HG02973 (cell line): ENCODE results near the gene C1orf210.

ENCODE experiments used
- ATAC-seq: cut with Tn5 transposase; IDR thresholded peaks from one replicate; pipeline ENCODE4 v1.9.1; 2021; ENCODE audit warnings: moderate library complexity; ENCODE audit not compliant: unreplicated experiment

C1orf210 gene

DNA sequence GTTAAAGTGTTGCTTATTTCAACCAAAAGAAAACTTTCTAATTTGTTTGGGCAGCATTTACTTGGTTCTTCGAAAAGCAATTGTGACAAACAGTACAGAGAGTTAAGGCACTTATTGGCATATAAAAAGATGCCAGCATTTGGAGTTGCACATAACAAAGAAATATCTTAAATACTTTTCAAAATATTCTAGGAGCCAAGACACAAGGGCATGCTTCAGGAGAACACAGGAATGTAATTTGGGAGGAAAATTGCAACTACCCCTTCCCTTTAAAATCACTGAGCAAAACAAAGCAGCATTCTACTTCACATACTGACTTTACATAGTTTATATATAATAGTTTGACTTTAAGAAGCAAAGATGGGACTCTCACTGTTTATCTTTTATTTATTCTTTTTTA is 10.8 kb upstream of the C1orf210 start:
- ATAC-seq, result no peak

DNA sequence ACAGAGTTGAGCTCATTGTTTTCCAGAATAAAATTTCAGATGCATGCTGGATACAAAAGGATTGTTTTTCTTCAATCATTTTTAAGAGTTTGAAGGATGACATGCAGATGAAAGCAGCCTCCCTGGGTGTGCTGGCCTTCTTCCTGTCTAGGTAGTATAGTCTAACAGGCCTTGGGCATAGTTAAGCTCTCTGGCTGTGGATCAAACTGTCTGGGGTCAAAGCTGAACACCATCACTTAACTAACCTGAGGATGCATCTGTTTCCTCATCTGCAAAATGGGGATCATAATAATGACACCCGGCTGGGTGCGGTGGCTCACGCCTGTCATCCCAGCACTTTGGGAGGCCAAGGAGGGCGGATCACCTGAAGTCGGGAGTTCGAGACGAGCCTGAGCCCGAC is 9.4 kb upstream of the C1orf210 start:
- ATAC-seq, result no peak

DNA sequence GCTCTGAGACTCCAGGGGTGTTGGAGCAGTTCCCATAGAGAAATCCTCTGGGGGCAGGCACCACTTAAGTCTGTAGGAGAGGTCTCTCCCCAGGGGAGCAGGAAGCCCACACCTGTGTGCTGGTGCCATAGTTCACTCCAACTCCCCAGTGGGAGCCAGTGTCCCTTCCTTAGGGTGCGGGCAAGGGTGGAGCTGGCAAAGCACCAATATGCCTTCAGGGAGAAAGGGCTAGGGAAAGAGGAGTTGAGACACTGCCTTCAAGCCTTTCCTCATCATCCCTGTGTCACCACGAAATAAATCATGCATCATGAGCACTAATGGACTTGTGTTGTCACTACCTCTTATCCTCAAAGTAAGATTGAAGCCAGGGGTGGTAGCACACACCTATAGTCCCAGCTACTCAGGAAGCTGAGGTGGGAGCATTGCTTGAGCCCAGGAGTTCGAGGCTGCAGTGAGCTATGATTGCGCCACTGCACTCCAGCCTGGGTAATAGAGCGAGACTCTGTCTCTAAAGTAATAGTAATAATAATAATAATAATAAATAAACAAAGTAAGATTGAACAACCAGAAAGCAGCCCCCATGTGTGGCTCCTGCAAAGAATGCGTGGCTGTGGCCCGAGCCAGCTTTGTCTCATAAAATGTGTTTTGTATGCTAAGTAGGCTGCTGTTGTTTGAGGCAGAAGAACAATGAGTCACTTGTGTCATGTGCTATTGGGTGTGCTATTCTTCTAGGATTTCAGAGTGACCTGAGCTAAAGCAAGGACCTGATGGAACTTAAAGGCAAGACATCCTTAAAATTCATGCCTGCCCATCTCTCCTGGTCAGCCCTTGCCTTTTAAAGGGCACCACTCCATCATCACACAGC is 8.7 kb upstream of the C1orf210 start:
- no peak for ATAC-seq

DNA sequence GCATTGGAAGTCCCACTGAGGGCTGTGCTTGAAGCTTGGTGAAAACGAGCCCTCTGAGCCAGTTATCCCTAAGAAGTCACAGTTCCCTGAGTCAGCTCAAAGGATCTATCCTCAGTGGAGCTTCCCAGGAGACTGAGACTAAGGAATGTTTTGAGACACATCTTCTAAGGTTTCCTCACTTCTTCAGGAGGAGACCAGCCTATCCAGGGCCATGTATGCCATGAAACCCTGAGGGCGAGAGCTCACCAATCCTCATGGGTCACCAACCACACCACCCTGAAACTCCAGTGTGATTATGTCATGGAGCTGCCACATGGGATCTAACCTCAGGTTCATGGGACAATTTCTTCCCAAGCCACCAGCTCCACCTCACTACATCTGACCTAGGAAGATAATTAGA is 7.8 kb upstream of the C1orf210 start:
- ATAC-seq, result no peak

DNA sequence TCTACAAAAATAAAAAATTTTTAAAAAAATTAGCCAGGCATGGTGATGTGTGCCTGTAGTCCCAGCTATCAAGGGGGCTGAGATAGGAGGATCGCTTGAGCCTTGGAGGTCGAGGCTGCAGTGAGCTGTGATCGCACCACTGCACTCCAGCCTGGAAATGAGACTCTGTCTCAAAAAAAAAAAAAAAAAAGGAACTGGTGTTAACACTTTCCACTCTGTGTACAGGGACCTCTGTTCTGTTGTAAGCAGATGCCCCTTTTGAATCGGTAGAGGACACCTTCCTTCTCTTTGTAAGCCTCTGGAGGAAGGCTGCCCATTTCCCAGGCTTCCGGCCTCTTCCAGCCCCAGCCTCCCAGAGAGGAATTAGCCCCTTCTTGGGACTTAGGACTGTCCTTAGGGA is 7.3 kb upstream of the C1orf210 start:
- no peak for ATAC-seq

DNA sequence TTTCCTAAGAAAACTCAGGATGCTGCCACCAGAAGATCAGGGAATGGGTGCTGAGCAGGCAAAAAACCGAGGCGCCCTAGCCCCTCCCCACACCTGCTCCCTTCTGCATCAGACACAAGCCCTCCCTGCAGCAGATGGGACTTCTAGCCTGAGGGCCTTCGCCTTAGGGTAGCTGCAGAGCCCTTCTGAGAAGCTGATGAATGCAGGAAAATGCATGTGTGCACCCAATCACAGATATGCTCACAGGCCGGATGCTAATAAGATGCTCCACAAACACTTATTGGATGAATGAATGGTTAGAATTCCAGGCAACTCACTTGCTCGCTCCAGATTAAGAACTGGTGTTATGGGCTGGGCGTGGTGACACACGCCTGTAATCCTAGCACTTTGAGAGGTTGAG is 6.8 kb upstream of the C1orf210 start:
- ATAC-seq, result no peak

DNA sequence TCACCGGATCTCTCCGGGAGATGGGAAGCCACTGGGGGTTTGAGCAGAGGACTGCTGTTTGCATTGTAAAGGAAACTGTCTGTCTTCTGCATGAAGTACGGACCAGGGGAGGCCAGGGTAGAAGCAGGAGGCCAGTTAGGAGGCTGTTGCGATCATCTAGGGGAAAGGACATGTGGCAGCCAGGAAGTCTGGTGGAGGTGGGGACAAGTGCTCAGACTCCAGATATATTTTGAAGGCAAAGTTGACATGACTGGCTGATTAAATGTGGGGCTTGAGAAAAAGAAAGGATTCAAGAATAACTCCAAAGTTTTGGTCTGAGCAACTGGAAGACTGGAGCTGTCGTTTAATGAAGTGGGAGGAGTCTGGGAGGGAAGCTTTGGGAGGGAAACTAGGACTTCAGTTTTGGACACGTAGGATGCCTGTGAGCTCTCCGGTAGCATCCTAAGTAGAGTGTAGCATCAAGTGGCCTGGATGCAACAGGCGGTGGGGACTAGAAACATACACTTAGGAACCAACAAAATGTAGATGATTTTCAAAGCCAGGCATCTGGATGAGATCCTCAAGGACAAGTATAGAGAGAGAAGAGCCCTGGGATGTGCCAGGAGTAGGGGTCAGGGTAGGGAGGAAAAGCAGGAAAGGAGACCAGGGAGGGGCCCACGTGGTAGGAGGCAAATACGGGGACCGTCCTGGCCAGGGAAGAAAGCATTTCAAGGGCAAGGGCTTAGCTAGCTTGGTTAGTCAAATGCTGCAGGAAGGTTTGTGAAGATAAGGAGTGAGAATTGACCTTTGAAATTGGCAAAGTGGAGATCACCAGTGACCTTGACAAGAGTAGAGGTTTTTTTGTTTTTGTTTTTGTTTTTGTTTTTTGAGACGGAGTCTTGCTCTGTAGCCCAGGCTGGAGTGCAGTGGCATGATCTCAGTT is 3.7 kb upstream of the C1orf210 start:
- no peak for ATAC-seq

DNA sequence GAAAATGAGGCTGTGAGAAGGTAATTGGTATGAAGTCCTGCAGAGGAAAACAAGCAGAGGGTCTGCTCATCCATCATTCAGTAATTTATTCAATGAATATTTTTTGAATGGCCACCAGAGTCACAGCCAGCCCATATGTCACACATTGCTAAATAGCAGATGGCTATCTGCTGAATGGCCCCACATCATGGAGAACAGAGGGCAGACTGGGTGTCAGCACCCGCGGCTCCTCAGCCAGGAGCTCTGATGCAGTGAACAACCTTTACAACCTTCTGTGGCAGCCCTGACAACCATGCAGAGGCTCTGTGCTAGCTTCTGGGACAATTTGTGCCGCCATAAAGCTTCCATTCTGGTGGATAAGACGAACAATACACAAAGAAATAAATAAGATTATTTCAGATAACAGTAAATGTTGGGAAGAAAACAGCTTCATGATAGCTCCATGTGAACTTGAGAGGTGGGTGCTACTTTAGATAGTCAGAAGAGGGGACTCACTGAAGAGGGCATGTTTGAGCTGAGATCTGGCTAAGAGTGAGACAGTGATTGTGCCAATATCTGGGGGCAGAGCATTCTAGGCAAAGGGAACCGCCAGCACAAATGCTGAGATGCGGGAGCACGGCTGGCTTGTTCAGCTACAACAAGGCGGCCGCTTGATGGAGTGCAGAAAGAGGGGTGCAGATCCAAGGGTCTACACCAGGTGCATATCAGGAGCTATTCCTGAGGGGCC is 2.8 kb upstream of the C1orf210 start:
- ATAC-seq, result no peak

DNA sequence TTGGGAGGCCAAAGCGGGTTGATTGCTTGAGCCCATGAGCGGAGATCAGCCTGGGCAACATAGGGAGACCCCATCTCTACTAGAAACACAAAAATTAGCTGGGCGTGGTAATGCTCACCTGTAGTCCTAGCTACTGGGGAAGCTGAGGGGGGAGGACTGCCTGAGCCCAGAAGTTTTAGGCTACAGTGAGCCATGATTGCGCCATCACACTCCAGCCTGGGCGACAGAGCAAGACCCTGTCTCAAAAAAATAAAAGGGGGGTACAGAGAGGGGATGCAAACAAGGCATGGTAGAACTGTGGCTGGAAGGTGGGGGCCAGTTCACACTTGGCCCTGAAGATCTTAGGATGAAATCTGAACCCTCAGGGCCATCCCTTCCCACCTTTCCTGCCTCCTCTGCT is 1.2 kb upstream of the C1orf210 start:
- ATAC-seq, result no peak

DNA sequence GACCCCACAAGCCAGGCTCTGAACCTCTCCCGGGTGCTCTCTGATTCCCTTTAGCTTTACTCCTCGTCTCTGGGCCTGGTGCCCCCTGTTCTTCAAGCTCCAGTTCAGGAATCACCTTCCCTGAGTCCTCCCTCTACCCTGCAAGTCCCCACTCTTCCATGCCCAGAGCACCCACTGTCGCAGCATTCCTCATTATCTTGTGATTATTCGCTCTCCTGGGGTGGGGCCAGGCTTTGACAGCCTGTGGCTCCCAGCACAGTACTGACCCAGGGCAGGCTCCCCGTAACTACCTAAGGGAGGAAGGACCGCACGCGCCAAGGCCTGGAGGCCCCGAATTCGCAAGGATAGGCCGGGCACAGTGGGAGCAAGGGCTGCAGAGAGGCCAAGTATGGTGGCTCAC is 734 bp upstream of the C1orf210 start:
- ATAC-seq, result no peak

DNA sequence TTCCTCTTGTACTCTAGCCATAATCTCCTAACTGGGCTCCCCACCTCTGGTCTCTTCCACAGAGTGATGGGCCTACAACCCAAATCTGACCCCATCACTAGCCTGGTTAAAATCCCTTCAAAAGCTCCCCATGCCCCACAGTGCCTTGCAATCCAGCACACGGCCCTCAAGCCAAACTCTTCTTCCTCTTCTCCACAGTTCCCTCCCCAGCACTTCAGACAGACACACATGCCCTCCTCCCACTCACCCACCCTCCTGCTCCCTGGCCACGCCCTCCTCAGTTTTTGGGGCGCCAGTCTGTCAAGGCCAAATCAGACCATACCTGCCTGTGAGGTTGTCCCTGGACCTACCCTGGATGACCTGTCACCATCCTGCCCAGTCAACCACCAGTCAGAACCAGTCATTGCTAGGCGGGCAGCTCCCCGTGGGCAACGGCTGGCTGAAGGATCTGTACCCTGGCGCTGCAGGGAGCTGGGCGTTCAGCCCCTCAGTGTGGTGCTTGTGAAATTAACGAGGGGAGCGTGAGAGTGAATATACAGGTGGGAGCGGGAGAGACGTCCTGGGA is 753 bp downstream of the C1orf210 start:
- ATAC-seq, result no peak

DNA sequence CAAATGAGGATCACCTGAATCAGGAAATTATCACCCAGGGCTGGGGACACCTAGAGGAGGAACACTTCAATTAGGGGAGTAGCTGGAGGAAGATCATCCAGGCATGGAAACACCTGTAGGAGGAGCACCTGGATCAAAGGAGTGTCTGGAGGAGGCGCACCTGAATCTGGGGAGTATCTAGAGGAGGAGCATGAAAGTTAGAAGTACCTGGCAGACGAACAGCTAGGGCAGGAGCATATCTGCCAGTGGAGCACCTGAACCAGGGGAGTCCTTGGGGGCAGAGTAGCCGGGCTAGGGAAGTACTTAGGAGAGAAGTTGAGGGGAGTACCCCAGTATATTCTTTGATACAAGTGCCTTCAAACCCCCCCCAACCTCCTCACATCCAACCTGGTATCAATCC is 1.3 kb downstream of the C1orf210 start:
- no peak for ATAC-seq

DNA sequence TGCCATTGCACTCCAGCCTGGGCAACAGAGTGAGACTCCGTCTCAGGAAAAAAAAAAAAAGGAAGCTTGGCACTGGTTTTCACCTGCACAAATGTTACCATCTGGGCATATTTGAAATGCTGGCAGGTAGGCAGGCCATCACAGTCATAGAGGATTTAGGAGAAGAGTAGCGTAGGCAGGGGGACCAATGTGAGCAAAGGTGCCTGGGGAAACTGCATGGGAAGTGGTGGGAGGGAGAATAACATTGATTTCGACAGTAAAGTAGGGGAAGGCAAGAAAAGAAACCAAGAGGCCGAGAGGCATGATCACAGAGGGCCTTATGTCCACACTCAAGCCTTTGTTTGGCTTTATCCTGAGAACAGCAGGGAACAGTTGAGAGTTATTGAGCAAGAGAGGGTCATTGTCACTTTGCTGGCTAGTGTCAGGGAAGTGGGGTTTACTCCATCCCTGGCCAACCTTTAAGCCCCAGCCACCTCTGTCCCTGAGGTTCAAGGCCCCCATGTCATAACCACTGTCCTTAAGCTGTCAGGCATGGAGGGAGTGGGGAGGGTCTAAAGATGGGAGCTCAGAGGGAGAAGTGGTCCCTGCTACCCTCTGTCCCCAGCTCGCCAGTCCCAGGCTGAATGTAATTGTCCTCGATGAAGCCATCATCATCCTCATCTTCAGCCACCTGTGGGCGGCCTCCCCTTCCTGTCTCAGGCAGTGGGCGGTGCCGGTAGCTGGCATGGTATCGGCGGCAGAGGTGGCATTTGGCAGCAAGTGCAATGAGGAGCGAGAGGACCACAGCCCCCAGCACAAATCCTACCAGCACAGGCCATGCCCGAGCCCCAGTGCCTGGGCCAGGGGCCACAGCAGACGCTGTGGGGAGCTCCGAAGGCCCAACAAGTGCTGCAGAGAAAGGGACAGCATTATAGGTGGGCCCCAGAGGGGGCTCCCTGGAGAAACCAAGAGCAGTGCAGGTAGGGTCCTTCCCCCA is 2.9 kb downstream of the C1orf210 start:
- ATAC-seq, result no peak

DNA sequence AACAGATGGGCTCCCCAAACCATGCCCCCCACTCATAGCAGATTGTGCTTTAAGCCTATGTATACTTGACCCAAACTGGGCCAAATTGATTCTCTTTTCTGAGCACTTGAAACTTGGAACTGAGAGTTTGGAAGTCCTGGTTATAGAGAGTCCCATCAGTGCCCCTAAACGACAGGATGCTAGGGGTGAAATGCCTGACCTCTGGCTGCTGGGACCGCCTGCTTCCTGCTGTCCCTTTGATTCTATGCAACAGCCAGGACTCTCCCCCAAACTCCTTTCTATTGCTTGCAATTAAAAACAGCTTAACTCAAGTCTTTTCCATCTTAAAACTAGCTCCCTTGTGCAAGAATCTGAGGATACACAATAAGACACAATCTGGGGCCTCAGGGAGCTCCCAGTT is 4.7 kb downstream of the C1orf210 start:
- no peak for ATAC-seq

DNA sequence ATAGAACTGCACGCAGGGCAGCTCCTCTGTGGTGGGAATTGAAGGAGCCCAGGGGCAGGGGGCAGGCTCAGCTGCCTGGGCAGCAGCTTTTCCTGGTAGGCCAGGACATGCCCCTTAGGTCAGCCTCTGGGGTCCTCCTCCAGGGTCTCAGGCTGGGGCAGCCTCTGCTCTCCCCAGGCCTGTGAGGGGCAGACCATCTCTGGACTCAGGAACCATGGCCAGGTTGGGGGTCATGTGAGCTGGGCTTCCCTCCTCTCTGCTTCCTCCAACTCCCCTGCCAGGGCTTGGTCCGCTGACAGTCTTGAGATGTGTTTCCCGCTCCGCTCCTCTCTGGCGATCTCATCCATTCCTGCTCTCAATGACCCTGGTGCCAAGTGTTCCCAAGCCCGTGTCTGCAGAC is 5.7 kb downstream of the C1orf210 start:
- ATAC-seq, result no peak

DNA sequence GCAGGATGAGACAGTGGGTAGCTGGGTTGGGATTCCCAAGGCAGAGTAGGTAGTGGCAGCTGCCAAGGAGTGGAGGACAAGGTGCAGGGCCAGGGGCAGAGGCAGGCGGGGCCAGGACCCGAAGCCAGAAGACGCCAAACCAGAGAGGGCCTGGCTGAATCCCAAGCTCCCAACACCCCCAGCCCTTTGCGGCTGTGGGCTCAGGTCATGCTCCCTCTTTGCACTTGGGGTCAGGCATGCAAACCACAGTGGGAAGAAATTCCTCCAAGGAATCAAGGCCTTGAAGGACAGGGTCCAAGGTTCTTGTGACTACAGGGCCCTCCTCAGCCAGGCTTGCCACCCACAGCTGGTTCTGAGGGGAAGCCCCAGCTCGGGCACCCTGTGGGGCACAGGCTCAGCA is 6.2 kb downstream of the C1orf210 start:
- ATAC-seq, result no peak

DNA sequence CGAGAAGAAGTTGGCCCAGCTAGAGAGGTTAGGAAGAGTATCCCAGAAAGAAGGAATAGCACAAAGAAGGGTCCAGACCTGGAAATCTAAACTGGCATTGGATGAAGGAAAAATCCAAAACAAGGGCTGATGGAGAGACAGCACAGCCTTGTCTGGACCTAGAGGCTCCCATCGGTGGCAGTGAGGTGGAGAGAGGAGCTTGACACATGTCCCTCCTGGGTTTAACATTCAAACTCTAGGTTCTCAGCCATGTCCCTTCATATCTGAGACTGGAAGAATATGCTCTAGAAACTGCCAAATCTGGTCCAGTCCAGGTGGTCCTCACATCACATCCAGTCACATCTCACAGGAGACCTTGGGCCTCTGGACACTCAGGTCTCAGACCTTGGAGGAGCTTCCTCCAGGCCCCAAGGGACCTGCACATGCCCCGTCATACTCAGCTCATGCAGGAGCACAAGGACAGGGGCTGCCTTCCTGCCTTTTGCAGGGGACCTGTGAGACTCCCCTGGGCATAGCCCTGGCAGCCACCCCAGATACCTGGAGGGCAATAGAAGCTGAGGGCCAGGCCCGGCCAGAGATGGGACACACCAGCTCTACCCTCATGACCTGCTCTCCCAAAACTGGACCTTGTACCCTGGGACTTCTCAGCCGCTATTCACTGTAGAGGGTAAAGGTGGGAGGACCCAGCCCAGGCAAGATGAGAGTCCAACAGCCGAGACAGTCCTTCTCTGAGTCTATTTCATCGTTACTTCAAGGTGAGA is 8.1 kb downstream of the C1orf210 start:
- ATAC-seq, result no peak

DNA sequence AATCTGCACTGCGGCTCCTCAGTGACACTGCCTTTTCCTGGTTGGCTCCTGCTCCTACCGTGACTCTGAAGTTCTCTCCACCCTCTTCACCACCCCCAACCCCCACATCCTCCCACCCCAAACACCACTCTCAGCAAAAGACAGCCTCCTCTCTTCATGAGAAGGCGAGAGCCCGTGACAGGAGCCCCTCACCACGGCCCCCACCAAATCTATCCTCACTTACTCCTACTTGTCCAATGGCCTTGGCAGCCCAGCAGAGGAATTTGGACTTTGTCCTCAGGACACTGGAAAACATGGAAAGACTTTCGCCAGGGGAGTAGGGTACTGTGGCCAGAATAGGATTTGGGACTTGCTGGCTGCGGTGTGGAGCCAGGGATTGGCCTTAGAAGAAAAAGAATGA is 8.7 kb downstream of the C1orf210 start:
- ATAC-seq, result no peak
